Measurements from ENCODE around the gene PDE6G. TPM values are rescaled to one million over a fixed set of nuclear protein-coding genes. Genes with fewer than 3 reads are reported as not detected.

PDE6G gene
- total and polyA plus RNA-seq, 2 of the 13 experiments (the other 11 are each of a cell fraction or from before 2014, with no cell fraction given) = 1.4 to 6.7 TPM

- 53% methylated on average over 20 of the region's 29 CpGs for WGBS (ENCODE audit: low lambda C conversion rate)
- Histone ChIP-seq H3K9me3 (ENCODE audit: low read length) (peaks cover 6% of the 10 kb centered on the region; the same call in 1 of the 2 replicates), H3K79me2 (ENCODE audit: insufficient read depth, low read length) (no peaks in the 10 kb centered on the region), H3K4me2 (ENCODE audit: low read depth, low read length) (no peak overlapping the region), H3K27ac (ENCODE audit: extremely low read length, insufficient read depth, low read length) (no peak overlapping the region), H3K4me1 (ENCODE audit: insufficient read depth, low read length) (no peaks in the 10 kb centered on the region), H3K9ac (ENCODE audit: insufficient read depth, low read depth, low read length) (no peak overlapping the region), H3K36me3 (replicated peaks in 1 of 2; ENCODE audit: control insufficient read depth in 1 of 2, insufficient read depth in 2 of 2, low read length in 2 of 2) (no peaks in the 10 kb centered on the region), H2AFZ (ENCODE audit: low read length) (no peak overlapping the region), H4K20me1 (ENCODE audit: insufficient read depth, low read length) (no peaks in the 10 kb centered on the region), H3K4me3 (replicated peaks in 1 of 3; ENCODE audit: insufficient read depth in 1 of 3, low read depth in 2 of 3, low read length in 3 of 3) (no peak overlapping the region), H3K27me3 (ENCODE audit: control insufficient read depth in 1 of 2, insufficient read depth in 2 of 2, low read length in 2 of 2) (0 out of 5 replicates have a peak, but pooled peaks cover 0 to 13% of the 10 kb centered on the region in 2 experiments)
- intact Hi-C loops (cut with micrococcal nuclease; ENCODE audit: unreplicated experiment) = no loop called here
- DNase-seq (ENCODE audit: low spot score) (no peak), FAIRE-seq (no peak), ATAC-seq (peak; percentile 9)
- BruUV-seq (replicated peaks) = no TSS peak
- ChIA-PET POLR2A (no interaction called here), CTCF (ENCODE audit: low intra/inter-chr PET ratio, low total read pairs) (no interaction called here)
- in situ Hi-C loops (cut with HindIII; ENCODE audit: extremely low pct_ligation_motif_present, low pct_unique_long_range_greater_than_20kb) = no loop called here
- no peak for TF ChIP-seq NONO (IDR thresholded peaks at IDR 0.05)
- TF ChIP-seq NONO (CRISPR knock-in tag; conservative IDR thresholded peaks at IDR 0.05) = no peak
- TF ChIP-seq, protein P1, sequence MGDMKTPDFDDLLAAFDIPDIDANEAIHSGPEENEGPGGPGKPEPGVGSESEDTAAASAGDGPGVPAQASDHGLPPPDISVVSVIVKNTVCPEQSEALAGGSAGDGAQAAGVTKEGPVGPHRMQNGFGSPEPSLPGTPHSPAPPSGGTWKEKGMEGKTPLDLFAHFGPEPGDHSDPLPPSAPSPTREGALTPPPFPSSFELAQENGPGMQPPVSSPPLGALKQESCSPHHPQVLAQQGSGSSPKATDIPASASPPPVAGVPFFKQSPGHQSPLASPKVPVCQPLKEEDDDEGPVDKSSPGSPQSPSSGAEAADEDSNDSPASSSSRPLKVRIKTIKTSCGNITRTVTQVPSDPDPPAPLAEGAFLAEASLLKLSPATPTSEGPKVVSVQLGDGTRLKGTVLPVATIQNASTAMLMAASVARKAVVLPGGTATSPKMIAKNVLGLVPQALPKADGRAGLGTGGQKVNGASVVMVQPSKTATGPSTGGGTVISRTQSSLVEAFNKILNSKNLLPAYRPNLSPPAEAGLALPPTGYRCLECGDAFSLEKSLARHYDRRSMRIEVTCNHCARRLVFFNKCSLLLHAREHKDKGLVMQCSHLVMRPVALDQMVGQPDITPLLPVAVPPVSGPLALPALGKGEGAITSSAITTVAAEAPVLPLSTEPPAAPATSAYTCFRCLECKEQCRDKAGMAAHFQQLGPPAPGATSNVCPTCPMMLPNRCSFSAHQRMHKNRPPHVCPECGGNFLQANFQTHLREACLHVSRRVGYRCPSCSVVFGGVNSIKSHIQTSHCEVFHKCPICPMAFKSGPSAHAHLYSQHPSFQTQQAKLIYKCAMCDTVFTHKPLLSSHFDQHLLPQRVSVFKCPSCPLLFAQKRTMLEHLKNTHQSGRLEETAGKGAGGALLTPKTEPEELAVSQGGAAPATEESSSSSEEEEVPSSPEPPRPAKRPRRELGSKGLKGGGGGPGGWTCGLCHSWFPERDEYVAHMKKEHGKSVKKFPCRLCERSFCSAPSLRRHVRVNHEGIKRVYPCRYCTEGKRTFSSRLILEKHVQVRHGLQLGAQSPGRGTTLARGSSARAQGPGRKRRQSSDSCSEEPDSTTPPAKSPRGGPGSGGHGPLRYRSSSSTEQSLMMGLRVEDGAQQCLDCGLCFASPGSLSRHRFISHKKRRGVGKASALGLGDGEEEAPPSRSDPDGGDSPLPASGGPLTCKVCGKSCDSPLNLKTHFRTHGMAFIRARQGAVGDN (CRISPR knock-in tag; IDR thresholded peaks at IDR 0.05) = 0 out of 2 replicates have a peak, but pooled peaks have one; percentile 5
- TF ChIP-seq, protein P2, sequence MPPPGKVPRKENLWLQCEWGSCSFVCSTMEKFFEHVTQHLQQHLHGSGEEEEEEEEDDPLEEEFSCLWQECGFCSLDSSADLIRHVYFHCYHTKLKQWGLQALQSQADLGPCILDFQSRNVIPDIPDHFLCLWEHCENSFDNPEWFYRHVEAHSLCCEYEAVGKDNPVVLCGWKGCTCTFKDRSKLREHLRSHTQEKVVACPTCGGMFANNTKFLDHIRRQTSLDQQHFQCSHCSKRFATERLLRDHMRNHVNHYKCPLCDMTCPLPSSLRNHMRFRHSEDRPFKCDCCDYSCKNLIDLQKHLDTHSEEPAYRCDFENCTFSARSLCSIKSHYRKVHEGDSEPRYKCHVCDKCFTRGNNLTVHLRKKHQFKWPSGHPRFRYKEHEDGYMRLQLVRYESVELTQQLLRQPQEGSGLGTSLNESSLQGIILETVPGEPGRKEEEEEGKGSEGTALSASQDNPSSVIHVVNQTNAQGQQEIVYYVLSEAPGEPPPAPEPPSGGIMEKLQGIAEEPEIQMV (CRISPR knock-in tag; IDR thresholded peaks at IDR 0.05; ENCODE audit: low read depth) = no peak
- TF ChIP-seq, protein P3, sequence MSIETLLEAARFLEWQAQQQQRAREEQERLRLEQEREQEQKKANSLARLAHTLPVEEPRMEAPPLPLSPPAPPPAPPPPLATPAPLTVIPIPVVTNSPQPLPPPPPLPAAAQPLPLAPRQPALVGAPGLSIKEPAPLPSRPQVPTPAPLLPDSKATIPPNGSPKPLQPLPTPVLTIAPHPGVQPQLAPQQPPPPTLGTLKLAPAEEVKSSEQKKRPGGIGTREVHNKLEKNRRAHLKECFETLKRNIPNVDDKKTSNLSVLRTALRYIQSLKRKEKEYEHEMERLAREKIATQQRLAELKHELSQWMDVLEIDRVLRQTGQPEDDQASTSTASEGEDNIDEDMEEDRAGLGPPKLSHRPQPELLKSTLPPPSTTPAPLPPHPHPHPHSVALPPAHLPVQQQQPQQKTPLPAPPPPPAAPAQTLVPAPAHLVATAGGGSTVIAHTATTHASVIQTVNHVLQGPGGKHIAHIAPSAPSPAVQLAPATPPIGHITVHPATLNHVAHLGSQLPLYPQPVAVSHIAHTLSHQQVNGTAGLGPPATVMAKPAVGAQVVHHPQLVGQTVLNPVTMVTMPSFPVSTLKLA (IDR thresholded peaks at IDR 0.05) = peak; percentile 60
- TF ChIP-seq JARID2 (CRISPR knock-in tag; IDR thresholded peaks at IDR 0.05; ENCODE audit: insufficient replicate concordance) = no peak
- TF ChIP-seq ZNF225 (CRISPR knock-in tag; IDR thresholded peaks at IDR 0.05) = 0 out of 2 replicates have a peak, but pooled peaks have one; percentile 26
- no peak for TF ChIP-seq HNRNPK (IDR thresholded peaks at IDR 0.05; ENCODE audit: low read depth, low read length, poor library complexity, severe bottlenecking)
- no peak for TF ChIP-seq ZNF367 (CRISPR knock-in tag; IDR thresholded peaks at IDR 0.05; ENCODE audit: borderline replicate concordance)
- no peak for TF ChIP-seq RBM22 (optimal IDR thresholded peaks at IDR 0.05; ENCODE audit: low read length)
- TF ChIP-seq KDM2A (CRISPR knock-in tag; IDR thresholded peaks at IDR 0.05; ENCODE audit: borderline replicate concordance, low read depth) = no peak
These were observed 11.1 kb downstream of the PDE6G start for GRCh38 chr17:81644976-81645952.
